GM18499 (cell line): ENCODE results near the gene CACNA1D.

Source experiments
- ATAC-seq: cut with Tn5 transposase; IDR thresholded peaks from one replicate; pipeline ENCODE4 v1.9.1; 2021; ENCODE audit warnings: moderate number of reproducible peaks; ENCODE audit not compliant: insufficient read depth, unreplicated experiment

Gene CACNA1D

GRCh38 chr3:53813876-53814275 lies 319.5 kb downstream of the CACNA1D start:
- ATAC-seq, result no peak

GRCh38 chr3:53815067-53815466 lies 320.7 kb downstream of the CACNA1D start:
- no peak for ATAC-seq

- no peak for ATAC-seq
Measured at GRCh38 chr3:53815651-53816050, 321.2 kb downstream of the CACNA1D start.

- no peak for ATAC-seq
Measured at GRCh38 chr3:53816425-53816824, 322.0 kb downstream of the CACNA1D start.

- ATAC-seq, result no peak
Measured at GRCh38 chr3:53817211-53817610, 322.8 kb downstream of the CACNA1D start.

GRCh38 chr3:53817809-53818208 lies 323.4 kb downstream of the CACNA1D start:
- no peak for ATAC-seq

- no peak for ATAC-seq
Measured at GRCh38 chr3:53818221-53819162, 324.1 kb downstream of the CACNA1D start.

- ATAC-seq, result no peak
Measured at GRCh38 chr3:53819163-53819868, 324.9 kb downstream of the CACNA1D start.

GRCh38 chr3:53820084-53820483 lies 325.7 kb downstream of the CACNA1D start:
- ATAC-seq, result no peak

GRCh38 chr3:53820756-53821580 lies 326.6 kb downstream of the CACNA1D start:
- ATAC-seq, result no peak

GRCh38 chr3:53821631-53822121 lies 327.3 kb downstream of the CACNA1D start:
- no peak for ATAC-seq

GRCh38 chr3:53822331-53822741 lies 327.9 kb downstream of the CACNA1D start:
- ATAC-seq, result no peak

- ATAC-seq, result no peak
Measured at GRCh38 chr3:53823026-53823955, 328.9 kb downstream of the CACNA1D start.

- no peak for ATAC-seq
Measured at GRCh38 chr3:53823956-53824657, 329.7 kb downstream of the CACNA1D start.

- ATAC-seq, result no peak
Measured at GRCh38 chr3:53824795-53825194, 330.4 kb downstream of the CACNA1D start.

- no peak for ATAC-seq
Measured at GRCh38 chr3:53826048-53826447, 331.6 kb downstream of the CACNA1D start.

- no peak for ATAC-seq
Measured at GRCh38 chr3:53828581-53828980, 334.2 kb downstream of the CACNA1D start.

- ATAC-seq, result no peak
Measured at GRCh38 chr3:53829605-53830004, 335.2 kb downstream of the CACNA1D start.

- no peak for ATAC-seq
Measured at GRCh38 chr3:53830944-53831343, 336.5 kb downstream of the CACNA1D start.
